ENCODE results near the gene AK5.

DNA sequence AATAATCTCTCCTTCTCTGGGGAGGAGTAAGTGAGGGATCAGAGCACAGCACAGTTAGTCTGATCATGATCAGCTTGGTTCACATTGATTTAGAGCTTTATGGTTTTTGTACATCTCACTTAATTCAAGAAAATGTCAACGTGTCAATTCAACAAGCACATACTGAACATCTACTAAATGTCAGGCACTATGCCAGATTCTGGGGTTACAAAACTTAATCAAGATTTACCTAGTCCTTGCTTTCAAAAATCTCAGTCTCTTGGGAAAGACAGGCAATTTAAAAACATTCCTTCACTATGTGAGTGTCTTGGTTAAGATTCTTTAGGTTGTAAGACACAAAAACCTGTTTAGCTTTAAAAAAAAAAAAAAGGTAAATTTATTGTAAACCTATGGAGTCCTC, 181.4 kb downstream of the AK5 start:
- TF ChIP-seq, protein P1, sequence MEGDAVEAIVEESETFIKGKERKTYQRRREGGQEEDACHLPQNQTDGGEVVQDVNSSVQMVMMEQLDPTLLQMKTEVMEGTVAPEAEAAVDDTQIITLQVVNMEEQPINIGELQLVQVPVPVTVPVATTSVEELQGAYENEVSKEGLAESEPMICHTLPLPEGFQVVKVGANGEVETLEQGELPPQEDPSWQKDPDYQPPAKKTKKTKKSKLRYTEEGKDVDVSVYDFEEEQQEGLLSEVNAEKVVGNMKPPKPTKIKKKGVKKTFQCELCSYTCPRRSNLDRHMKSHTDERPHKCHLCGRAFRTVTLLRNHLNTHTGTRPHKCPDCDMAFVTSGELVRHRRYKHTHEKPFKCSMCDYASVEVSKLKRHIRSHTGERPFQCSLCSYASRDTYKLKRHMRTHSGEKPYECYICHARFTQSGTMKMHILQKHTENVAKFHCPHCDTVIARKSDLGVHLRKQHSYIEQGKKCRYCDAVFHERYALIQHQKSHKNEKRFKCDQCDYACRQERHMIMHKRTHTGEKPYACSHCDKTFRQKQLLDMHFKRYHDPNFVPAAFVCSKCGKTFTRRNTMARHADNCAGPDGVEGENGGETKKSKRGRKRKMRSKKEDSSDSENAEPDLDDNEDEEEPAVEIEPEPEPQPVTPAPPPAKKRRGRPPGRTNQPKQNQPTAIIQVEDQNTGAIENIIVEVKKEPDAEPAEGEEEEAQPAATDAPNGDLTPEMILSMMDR (IDR thresholded peaks at IDR 0.05) = no peak
- no peak for TF ChIP-seq POLR2A (IDR thresholded peaks at IDR 0.05)
